H1 (cell line): ENCODE data around the gene SNRNP200. TPM values are rescaled to one million over a fixed set of nuclear protein-coding genes. Genes with fewer than 3 reads are reported as not detected.

Experiments used
- EGR1 ChIP-seq: IDR thresholded peaks from 2 replicates; pipeline ENCODE4 v1.6.1; 2011; ENCODE audit warnings: low read depth, low read length, borderline replicate concordance
- POLR2A ChIP-seq, 2 experiments: IDR thresholded peaks; 1 replicate in 1 of 2; 2 replicates in 1 of 2; pipeline ENCODE4 v1.6.1; 2011; ENCODE audit warnings: low read depth in 2 of 2, low read length in 2 of 2, mild to moderate bottlenecking in 2 of 2; ENCODE audit errors: control extremely low read depth in 1 of 2
- polyA plus RNA-seq, 7 experiments: library from polyadenylated mRNA; depleted of rRNA in 3 of 7; stranded (reverse) in 5 of 7; unstranded in 2 of 7; fragments of >200 nt in 5 of 7; fragments of 200-250 nt in 2 of 7; gene quantifications; 1 replicate in 5 of 7; 2 replicates in 1 of 7; 4 replicates in 1 of 7; pipeline versions ENCODE4 v1.2.1 to v1.2.3, GENCODE V29; 2011 to 2013; ENCODE audit warnings: missing spikeins in 2 of 7, mixed read lengths in 2 of 7
- total RNA-seq: library from RNA; stranded (reverse); fragmentation: NEBNext Ultra II Directional; extraction: Animal tissue kit (Norgen Biotek cat#: 25700); gene quantifications from 2 replicates; pipeline ENCODE4 v1.2.1, GENCODE V29; 2021

Gene SNRNP200
- total and polyA plus RNA-seq, 2 of the 8 experiments (the other 6 are each of a cell fraction or from before 2014, with no cell fraction given) = 190 to 289 TPM

- TF ChIP-seq POLR2A (IDR thresholded peaks at IDR 0.05; ENCODE audit: control extremely low read depth in 1 of 2, low read depth in 2 of 2, low read length in 2 of 2) (no peak), EGR1 (no peak)
Observed at GRCh38 chr2:96240341-96241038, 64.9 kb downstream of the SNRNP200 start (continued).
